Activated T-cell treated with anti-CD3 and anti-CD28 coated beads for 4 hours (primary cell): ENCODE measurements around the gene CCDC87.
"Not testable (repeated sequence)": the region's sequence is repeated elsewhere in the genome, so short reads cannot be mapped to it uniquely, and the experiment has no call there.

Experiments used
- DNase-seq: peaks from one replicate; pipeline ENCODE4 v3.0.0-alpha.2; 2020

Gene CCDC87

GRCh38 chr11:66616379-66617154 is 23.7 kb upstream of the CCDC87 start, which contains the start of gene RBM14:
Gene RBM14 (plus strand): TSS chr11:66616630. CDS start chr11:66616721, 91 bp downstream.
- DNase-seq = peak; percentile 94

GRCh38 chr11:66614073-66614472 is 21.2 kb upstream of the CCDC87 start:
- DNase-seq = no peak

GRCh38 chr11:66612458-66612857 is 19.6 kb upstream of the CCDC87 start:
- no peak for DNase-seq

GRCh38 chr11:66609721-66610617 is 17.1 kb upstream of the CCDC87 start:
- DNase-seq = no peak

GRCh38 chr11:66607126-66607834 is 14.4 kb upstream of the CCDC87 start:
- DNase-seq = no peak

GRCh38 chr11:66606608-66607007 is 13.7 kb upstream of the CCDC87 start:
- DNase-seq = not testable (repeated sequence)

GRCh38 chr11:66604155-66604554 is 11.3 kb upstream of the CCDC87 start:
- DNase-seq = no peak

GRCh38 chr11:66603072-66603471 is 10.2 kb upstream of the CCDC87 start:
- no peak for DNase-seq

- DNase-seq = no peak
Observed at GRCh38 chr11:66600631-66601233, 7.9 kb upstream of the CCDC87 start.

- DNase-seq = no peak
Observed at GRCh38 chr11:66600219-66600618, 7.4 kb upstream of the CCDC87 start.

- DNase-seq = no peak
Observed at GRCh38 chr11:66598993-66599392, 6.1 kb upstream of the CCDC87 start.

- no peak for DNase-seq
Observed at GRCh38 chr11:66595245-66595904, 2.5 kb upstream of the CCDC87 start.

GRCh38 chr11:66593650-66594049 is 787 bp upstream of the CCDC87 start:
- DNase-seq = no peak

GRCh38 chr11:66593303-66593635 is 406 bp upstream of the CCDC87 start:
- DNase-seq = no peak

- no peak for DNase-seq
Observed at GRCh38 chr11:66591175-66591574, 1.7 kb downstream of the CCDC87 start.

- no peak for DNase-seq
Observed at GRCh38 chr11:66589996-66590675, 2.7 kb downstream of the CCDC87 start.

GRCh38 chr11:66589315-66589714 is 3.5 kb downstream of the CCDC87 start:
- not testable (repeated sequence) for DNase-seq

- no peak for DNase-seq
Observed at GRCh38 chr11:66586136-66586535, 6.7 kb downstream of the CCDC87 start.

GRCh38 chr11:66585447-66585846 is 7.4 kb downstream of the CCDC87 start:
- DNase-seq = not testable (repeated sequence)

- DNase-seq = not testable (repeated sequence)
Observed at GRCh38 chr11:66582565-66583147, 10.2 kb downstream of the CCDC87 start.

GRCh38 chr11:66581261-66581660 is 11.6 kb downstream of the CCDC87 start:
- no peak for DNase-seq
